HG02840 (cell line): ENCODE results near the gene ATP5MG.

ENCODE experiments used
- ATAC-seq: cut with Tn5 transposase; IDR thresholded peaks from one replicate; pipeline ENCODE4 v1.9.1; 2021; ENCODE audit warnings: mild to moderate bottlenecking, moderate library complexity, moderate number of reproducible peaks; ENCODE audit not compliant: unreplicated experiment, low FRiP score

Gene ATP5MG

GRCh38 chr11:118439646-118440045 lies 38.2 kb downstream of the ATP5MG start:
- no peak for ATAC-seq

DNA sequence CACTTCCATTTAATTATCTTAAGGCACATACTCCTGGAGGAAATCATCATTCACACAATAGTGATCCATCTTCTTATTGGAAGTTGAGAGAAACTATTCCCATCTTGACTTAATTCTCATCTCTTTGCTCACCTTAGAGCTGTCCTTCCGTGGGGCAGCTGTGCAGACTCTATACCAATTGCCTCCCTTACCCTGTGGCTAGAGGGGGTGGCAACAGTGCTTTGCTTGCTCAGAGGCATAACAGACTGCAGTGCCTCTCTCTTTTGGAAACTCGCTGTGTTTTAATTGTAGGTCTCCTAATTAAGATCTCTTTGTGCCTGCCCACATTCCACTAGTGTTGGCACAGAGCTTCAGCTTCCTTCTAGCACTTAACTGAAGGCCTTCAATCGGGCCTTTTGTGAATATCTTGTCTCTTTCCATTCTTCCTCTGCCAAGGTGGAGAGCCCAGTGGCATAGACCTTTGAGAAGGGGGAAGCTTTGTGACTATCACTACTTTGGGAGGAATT lies 40.4 kb downstream of the ATP5MG start:
- no peak for ATAC-seq

- no peak for ATAC-seq
These were observed 40.9 kb downstream of the ATP5MG start for GRCh38 chr11:118442301-118442700.

GRCh38 chr11:118442908-118443589 lies 41.6 kb downstream of the ATP5MG start:
- no peak for ATAC-seq

- ATAC-seq: no peak
These were observed 42.3 kb downstream of the ATP5MG start for GRCh38 chr11:118443590-118444218.

- no peak for ATAC-seq
These were observed 46.0 kb downstream of the ATP5MG start for GRCh38 chr11:118447423-118447822.

GRCh38 chr11:118448294-118448693 lies 46.9 kb downstream of the ATP5MG start:
- ATAC-seq: peak; percentile 63

DNA sequence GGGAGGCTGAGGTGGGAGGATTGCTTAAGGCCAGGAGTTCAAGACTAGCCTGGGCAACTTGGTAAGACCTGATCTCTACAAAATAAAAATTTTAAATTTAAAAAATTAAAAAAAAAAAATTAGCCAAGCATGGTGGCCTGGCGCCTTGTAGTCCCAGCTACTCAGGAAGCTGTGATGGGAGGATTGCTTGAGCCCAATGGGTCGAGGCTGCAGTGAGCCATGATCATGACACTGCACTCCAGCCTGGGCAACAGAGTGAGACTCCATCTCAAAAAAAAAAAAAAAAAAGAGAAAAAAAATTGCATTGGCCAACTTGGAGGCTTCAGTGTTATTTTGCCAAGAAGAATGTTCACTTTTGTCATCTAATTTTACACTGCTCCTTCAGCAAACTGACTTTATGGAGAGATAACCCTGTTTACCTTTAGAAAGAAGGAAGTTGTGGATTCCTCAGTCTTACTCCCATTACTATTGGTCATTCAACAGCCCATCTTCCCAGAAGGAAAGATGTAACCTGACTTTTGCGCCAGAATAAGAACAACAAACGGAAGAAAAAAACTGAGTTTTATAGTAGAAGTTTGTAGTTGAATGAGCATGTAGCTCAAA lies 48.0 kb downstream of the ATP5MG start:
- no peak for ATAC-seq

- ATAC-seq: no peak
These were observed 49.0 kb downstream of the ATP5MG start for GRCh38 chr11:118450451-118450850.
